ENCODE results near the gene CPE.

- TF ChIP-seq GATA3 (IDR thresholded peaks at IDR 0.05; ENCODE audit: low read depth, low read length) (no peak), GATA2 (IDR thresholded peaks at IDR 0.05; ENCODE audit: low read depth, low read length) (no peak)
These were observed 3.3 kb upstream of the CPE start for GRCh38 chr4:165375465-165375864.
